Neural cell (in vitro differentiated cells): ENCODE measurements around the gene ATP5ME. TPM values are rescaled to one million over a fixed set of nuclear protein-coding genes. Genes with fewer than 3 reads are reported as not detected.

Experiments used
- H2AFZ ChIP-seq: fragments of 200-600, 300-800 bp; sonication (generic), shearing (Covaris generic); 2 replicates; pipeline ENCODE4 v1.6.0; 2014; ENCODE audit warnings: low read depth, mild to moderate bottlenecking, antibody characterized with exemption, low read length, moderate library complexity
- H3F3A ChIP-seq: fragments of 200-600 bp; shearing (Covaris generic); 2 replicates; pipeline ENCODE4 v1.6.1; 2016; ENCODE audit warnings: mild to moderate bottlenecking, moderate library complexity, mixed read lengths, antibody characterized with exemption, low read length; ENCODE audit not compliant: insufficient read depth, poor library complexity, severe bottlenecking
- H3K27ac ChIP-seq: fragments of 200-600, 300-800 bp; sonication (generic), shearing (Covaris generic); 2 replicates; pipeline ENCODE4 v1.5.1; 2014; ENCODE audit warnings: mild to moderate bottlenecking, low read length, moderate library complexity
- H3K27me3 ChIP-seq: fragments of 300-800, 200-600 bp; sonication (generic), shearing (Covaris generic); 2 replicates; pipeline ENCODE4 v1.6.0; 2014; ENCODE audit warnings: mild to moderate bottlenecking, low read depth, low read length, moderate library complexity; ENCODE audit not compliant: insufficient read depth
- H3K36me3 ChIP-seq: fragments of 300-800, 200-600 bp; sonication (generic), shearing (Covaris generic); 2 replicates; pipeline ENCODE4 v1.5.1; 2014; ENCODE audit warnings: mild to moderate bottlenecking, antibody characterized with exemption, low read length, moderate library complexity; ENCODE audit not compliant: insufficient read depth
- H3K4me2 ChIP-seq: fragments of 300-800, 200-600 bp; sonication (generic), shearing (Covaris generic); 2 replicates; pipeline ENCODE4 v1.6.0; 2014; ENCODE audit warnings: mild to moderate bottlenecking, low read length
- H3K4me3 ChIP-seq: fragments of 300-800, 200-600 bp; sonication (generic), shearing (Covaris generic); 2 replicates; pipeline ENCODE4 v1.5.1; 2014; ENCODE audit warnings: mild to moderate bottlenecking, low read length, moderate library complexity
- H3K79me2 ChIP-seq: fragments of 200-600 bp; shearing (Covaris generic); replicated peaks from 2 replicates; pipeline ENCODE4 v1.6.0; 2014; ENCODE audit warnings: mild to moderate bottlenecking, low read length, moderate library complexity; ENCODE audit not compliant: insufficient read depth
- H3K9ac ChIP-seq: fragments of 300-800, 200-600 bp; sonication (generic), shearing (Covaris generic); 2 replicates; pipeline ENCODE4 v1.6.1; 2016; ENCODE audit warnings: mild to moderate bottlenecking, low read length, mixed read lengths
- H3K9me2 ChIP-seq: fragments of 200-600 bp; shearing (Covaris generic); 2 replicates; pipeline ENCODE4 v1.6.1; 2016; ENCODE audit warnings: mild to moderate bottlenecking, low read length, mixed read lengths; ENCODE audit not compliant: insufficient read depth
- H3K9me3 ChIP-seq: fragments of 200-600, 300-800 bp; sonication (generic), shearing (Covaris generic); 2 replicates; pipeline ENCODE4 v1.6.1; 2016; ENCODE audit warnings: mild to moderate bottlenecking, mixed run types, low read length, moderate library complexity, mixed read lengths
- H4K20me1 ChIP-seq: fragments of 200-600 bp; shearing (Covaris generic); 2 replicates; pipeline ENCODE4 v1.6.1; 2016; ENCODE audit warnings: mild to moderate bottlenecking, mixed run types; ENCODE audit not compliant: insufficient read depth
- CTCF ChIP-seq: fragments of 450-650 bp; IDR thresholded peaks from 2 replicates; pipeline ENCODE4 v1.5.1; 2014; ENCODE audit warnings: antibody characterized with exemption, mild to moderate bottlenecking, moderate library complexity; ENCODE audit not compliant: poor library complexity, severe bottlenecking
- EP300 ChIP-seq: fragments of 450-650 bp; conservative IDR thresholded peaks from 2 replicates; pipeline ENCODE4 v1.6.1; 2014; ENCODE audit warnings: antibody characterized with exemption, mild to moderate bottlenecking, moderate library complexity; ENCODE audit not compliant: poor library complexity, severe bottlenecking
- EZH2 ChIP-seq: fragments of 200-600, 300-800 bp; shearing (Covaris generic), sonication (generic); IDR thresholded peaks from 2 replicates; pipeline ENCODE4 v1.6.1; 2014; ENCODE audit warnings: antibody characterized with exemption, low read length, borderline replicate concordance, mild to moderate bottlenecking; ENCODE audit not compliant: insufficient read depth, poor library complexity, severe bottlenecking
- MXI1 ChIP-seq: fragments of 450-650 bp; conservative IDR thresholded peaks from 2 replicates; pipeline ENCODE4 v1.6.1; 2014; ENCODE audit warnings: antibody characterized with exemption, mild to moderate bottlenecking; ENCODE audit not compliant: poor library complexity, severe bottlenecking
- POLR2AphosphoS5 ChIP-seq: IDR thresholded peaks from 2 replicates; pipeline ENCODE4 v1.6.1; 2012
- RAD21 ChIP-seq: fragments of 450-650 bp; conservative IDR thresholded peaks from 2 replicates; pipeline ENCODE4 v1.6.1; 2014; ENCODE audit warnings: antibody characterized with exemption, mild to moderate bottlenecking, moderate library complexity
- SMC3 ChIP-seq: fragments of 450-650 bp; conservative IDR thresholded peaks from 2 replicates; pipeline ENCODE4 v1.6.1; 2014; ENCODE audit warnings: antibody characterized with exemption, mild to moderate bottlenecking, moderate library complexity; ENCODE audit not compliant: poor library complexity
- TAF1 ChIP-seq: IDR thresholded peaks from 2 replicates; pipeline ENCODE4 v1.6.1; 2012; ENCODE audit warnings: low read depth
- polyA plus RNA-seq: library from polyadenylated mRNA; depleted of rRNA; stranded (reverse); fragments of >200 nt; gene quantifications from 2 replicates; pipeline ENCODE4 v1.2.3, GENCODE V29; 2014
- TF ChIP-seq, protein P1 (sequence below): IDR thresholded peaks from 2 replicates; pipeline ENCODE4 v1.6.1; 2012; ENCODE audit warnings: borderline replicate concordance

ATP5ME gene
- polyA plus RNA-seq, 1 donor from 2014 or later = 156 TPM

DNA sequence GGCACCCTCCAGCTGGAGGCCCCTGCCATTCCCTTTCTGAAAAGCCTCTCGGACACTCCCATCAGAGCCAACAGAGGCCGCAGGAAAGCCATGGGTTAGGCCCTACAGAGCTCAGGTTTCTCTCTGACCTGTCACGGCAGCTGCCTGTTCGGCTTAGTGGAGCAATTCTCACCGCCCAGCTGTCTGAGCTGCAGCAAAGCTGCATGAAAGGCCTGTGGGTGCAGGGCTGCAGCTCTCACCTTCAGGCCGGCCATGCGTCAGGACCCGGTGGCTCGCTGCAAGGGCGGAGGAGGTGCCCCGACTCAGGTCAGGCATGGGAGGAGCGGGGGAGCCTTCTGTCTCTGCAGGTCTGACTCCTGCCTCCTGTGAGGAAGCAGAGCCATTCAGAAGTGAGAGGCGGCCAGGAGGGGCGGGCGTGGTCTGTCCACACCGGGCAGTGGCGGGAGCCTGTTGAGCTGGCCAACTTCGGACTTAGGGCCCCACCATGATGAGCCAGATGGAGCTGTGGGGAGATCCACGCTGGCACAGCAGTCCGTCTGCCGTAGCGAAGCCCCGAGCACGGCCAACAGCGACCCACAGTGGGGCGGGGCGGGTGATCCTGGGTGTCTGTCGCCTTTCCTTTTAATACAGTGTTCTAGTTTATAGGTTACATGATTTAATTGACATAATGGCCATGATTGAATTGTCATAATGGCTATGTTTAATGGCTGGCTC is 25.3 kb downstream of the ATP5ME start:
- Histone ChIP-seq H2AFZ (no peak overlapping the region), H3F3A (no peaks in the 10 kb centered on the region), H3K9ac (no peak overlapping the region), H3K36me3 (no peaks in the 10 kb centered on the region), H3K27me3 (no peaks in the 10 kb centered on the region), H3K9me2 (no peaks in the 10 kb centered on the region), H3K79me2 (no peaks in the 10 kb centered on the region), H4K20me1 (no peaks in the 10 kb centered on the region), H3K4me2 (no peak overlapping the region), H3K4me3 (no peak overlapping the region), H3K9me3 (no peaks in the 10 kb centered on the region), H3K27ac (no peak overlapping the region)
- TF ChIP-seq TAF1 (no peak), SMC3 (no peak)

- no peak overlapping the region for H3K4me2 ChIP-seq
- H3K27ac ChIP-seq = no peak overlapping the region
- no peaks in the 10 kb centered on the region for H3K9me2 ChIP-seq
- H3K4me3 ChIP-seq = no peak overlapping the region
- no peak overlapping the region for H3K9ac ChIP-seq
- H3K79me2 ChIP-seq = no peaks in the 10 kb centered on the region
- no peaks in the 10 kb centered on the region for H3K36me3 ChIP-seq
- no peaks in the 10 kb centered on the region for H3K27me3 ChIP-seq
- TF ChIP-seq CTCF (no peak), EZH2 (no peak), RAD21 (no peak), POLR2AphosphoS5 (no peak), TAF1 (no peak), EP300 (no peak), MXI1 (no peak), SMC3 (no peak)
- TF ChIP-seq, protein P1, sequence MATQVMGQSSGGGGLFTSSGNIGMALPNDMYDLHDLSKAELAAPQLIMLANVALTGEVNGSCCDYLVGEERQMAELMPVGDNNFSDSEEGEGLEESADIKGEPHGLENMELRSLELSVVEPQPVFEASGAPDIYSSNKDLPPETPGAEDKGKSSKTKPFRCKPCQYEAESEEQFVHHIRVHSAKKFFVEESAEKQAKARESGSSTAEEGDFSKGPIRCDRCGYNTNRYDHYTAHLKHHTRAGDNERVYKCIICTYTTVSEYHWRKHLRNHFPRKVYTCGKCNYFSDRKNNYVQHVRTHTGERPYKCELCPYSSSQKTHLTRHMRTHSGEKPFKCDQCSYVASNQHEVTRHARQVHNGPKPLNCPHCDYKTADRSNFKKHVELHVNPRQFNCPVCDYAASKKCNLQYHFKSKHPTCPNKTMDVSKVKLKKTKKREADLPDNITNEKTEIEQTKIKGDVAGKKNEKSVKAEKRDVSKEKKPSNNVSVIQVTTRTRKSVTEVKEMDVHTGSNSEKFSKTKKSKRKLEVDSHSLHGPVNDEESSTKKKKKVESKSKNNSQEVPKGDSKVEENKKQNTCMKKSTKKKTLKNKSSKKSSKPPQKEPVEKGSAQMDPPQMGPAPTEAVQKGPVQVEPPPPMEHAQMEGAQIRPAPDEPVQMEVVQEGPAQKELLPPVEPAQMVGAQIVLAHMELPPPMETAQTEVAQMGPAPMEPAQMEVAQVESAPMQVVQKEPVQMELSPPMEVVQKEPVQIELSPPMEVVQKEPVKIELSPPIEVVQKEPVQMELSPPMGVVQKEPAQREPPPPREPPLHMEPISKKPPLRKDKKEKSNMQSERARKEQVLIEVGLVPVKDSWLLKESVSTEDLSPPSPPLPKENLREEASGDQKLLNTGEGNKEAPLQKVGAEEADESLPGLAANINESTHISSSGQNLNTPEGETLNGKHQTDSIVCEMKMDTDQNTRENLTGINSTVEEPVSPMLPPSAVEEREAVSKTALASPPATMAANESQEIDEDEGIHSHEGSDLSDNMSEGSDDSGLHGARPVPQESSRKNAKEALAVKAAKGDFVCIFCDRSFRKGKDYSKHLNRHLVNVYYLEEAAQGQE = no peak
- H4K20me1 ChIP-seq = no peaks in the 10 kb centered on the region
- H2AFZ ChIP-seq = no peak overlapping the region
- H3F3A ChIP-seq = no peaks in the 10 kb centered on the region
- H3K9me3 ChIP-seq = no peaks in the 10 kb centered on the region
These were observed 26.6 kb downstream of the ATP5ME start for GRCh38 chr4:647481-647880.
